KMS-11 (cell line): Measurements from ENCODE around the gene ADAM12.

Source experiments
- H2AFZ ChIP-seq: fragments of 200-600 bp; sonication (generic); 2 replicates; pipeline ENCODE4 v1.6.1; 2016; ENCODE audit warnings: antibody characterized with exemption, mixed run types, low read depth
- H3K27ac ChIP-seq: fragments of 200-600 bp; sonication (generic); 2 replicates; pipeline ENCODE4 v1.6.1; 2016; ENCODE audit warnings: mild to moderate bottlenecking, mixed run types
- H3K27me3 ChIP-seq: fragments of 200-600 bp; sonication (generic); 2 replicates; pipeline ENCODE4 v1.6.1; 2017; ENCODE audit warnings: mild to moderate bottlenecking, low read depth, mixed run types, moderate library complexity; ENCODE audit not compliant: insufficient read depth
- H3K36me3 ChIP-seq: fragments of 200-600 bp; sonication (generic); 2 replicates; pipeline ENCODE4 v1.6.1; 2017; ENCODE audit warnings: mild to moderate bottlenecking, mixed run types; ENCODE audit not compliant: insufficient read depth
- H3K4me1 ChIP-seq: fragments of 200-600 bp; sonication (generic); 2 replicates; pipeline ENCODE4 v1.6.1; 2016; ENCODE audit warnings: mild to moderate bottlenecking, low read depth, mixed run types; ENCODE audit not compliant: poor library complexity, severe bottlenecking
- H3K4me2 ChIP-seq: fragments of 200-600 bp; sonication (generic); 2 replicates; pipeline ENCODE4 v1.7.0; 2016; ENCODE audit warnings: mild to moderate bottlenecking, mixed run types
- H3K4me3 ChIP-seq: fragments of 200-600 bp; sonication (generic); IDR thresholded peaks from 2 replicates; pipeline ENCODE4 v1.6.1; 2017; ENCODE audit warnings: low read depth, low read length, mixed read lengths; ENCODE audit not compliant: insufficient read depth
- H3K79me2 ChIP-seq: fragments of 200-600 bp; sonication (generic); 2 replicates; pipeline ENCODE4 v1.6.1; 2016; ENCODE audit warnings: low read depth, mixed run types; ENCODE audit not compliant: insufficient read depth
- H3K9ac ChIP-seq: fragments of 200-600 bp; sonication (generic); 2 replicates; pipeline ENCODE4 v1.6.1; 2016; ENCODE audit warnings: mild to moderate bottlenecking, mixed run types
- H4K20me1 ChIP-seq: fragments of 200-600 bp; sonication (generic); 2 replicates; pipeline ENCODE4 v1.6.1; 2016; ENCODE audit warnings: mild to moderate bottlenecking, mixed run types; ENCODE audit not compliant: insufficient read depth
- TF ChIP-seq, protein P1 (sequence below): fragments of 200-600 bp; sonication (generic); conservative IDR thresholded peaks from 2 replicates; pipeline ENCODE4 v1.6.1; 2017; ENCODE audit warnings: low read depth, mild to moderate bottlenecking, antibody characterized with exemption, low read length, moderate library complexity, mixed read lengths

Gene ADAM12

DNA sequence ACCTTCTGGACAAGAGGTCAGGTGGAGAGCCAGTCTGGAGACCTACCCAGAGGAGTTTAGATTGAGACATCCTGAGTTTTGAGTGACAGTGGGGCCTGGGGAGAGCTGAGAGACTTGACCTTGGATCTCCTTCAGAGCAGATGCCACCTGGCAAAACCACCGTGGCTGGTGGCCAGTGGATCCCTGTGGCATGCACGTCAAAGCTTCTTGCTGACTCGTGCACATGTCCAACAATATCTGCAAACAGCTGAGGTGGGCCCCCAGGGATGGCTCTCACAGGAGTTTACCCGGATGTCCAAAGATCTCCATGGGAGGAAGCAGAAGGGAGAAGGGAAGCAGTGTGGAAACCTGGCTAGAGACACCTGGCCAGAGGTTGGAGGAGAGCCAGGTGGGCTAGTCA lies 261.4 kb downstream of the ADAM12 start:
- Histone ChIP-seq H3K4me2 (no peak overlapping the region), H3K36me3 (no peaks in the 10 kb centered on the region), H3K4me3 (no peak overlapping the region), H3K27ac (no peak overlapping the region), H3K27me3 (no peaks in the 10 kb centered on the region), H3K4me1 (no peaks in the 10 kb centered on the region), H4K20me1 (no peaks in the 10 kb centered on the region), H3K9ac (no peak overlapping the region), H3K79me2 (no peaks in the 10 kb centered on the region), H2AFZ (no peak overlapping the region)
- TF ChIP-seq, protein P1, sequence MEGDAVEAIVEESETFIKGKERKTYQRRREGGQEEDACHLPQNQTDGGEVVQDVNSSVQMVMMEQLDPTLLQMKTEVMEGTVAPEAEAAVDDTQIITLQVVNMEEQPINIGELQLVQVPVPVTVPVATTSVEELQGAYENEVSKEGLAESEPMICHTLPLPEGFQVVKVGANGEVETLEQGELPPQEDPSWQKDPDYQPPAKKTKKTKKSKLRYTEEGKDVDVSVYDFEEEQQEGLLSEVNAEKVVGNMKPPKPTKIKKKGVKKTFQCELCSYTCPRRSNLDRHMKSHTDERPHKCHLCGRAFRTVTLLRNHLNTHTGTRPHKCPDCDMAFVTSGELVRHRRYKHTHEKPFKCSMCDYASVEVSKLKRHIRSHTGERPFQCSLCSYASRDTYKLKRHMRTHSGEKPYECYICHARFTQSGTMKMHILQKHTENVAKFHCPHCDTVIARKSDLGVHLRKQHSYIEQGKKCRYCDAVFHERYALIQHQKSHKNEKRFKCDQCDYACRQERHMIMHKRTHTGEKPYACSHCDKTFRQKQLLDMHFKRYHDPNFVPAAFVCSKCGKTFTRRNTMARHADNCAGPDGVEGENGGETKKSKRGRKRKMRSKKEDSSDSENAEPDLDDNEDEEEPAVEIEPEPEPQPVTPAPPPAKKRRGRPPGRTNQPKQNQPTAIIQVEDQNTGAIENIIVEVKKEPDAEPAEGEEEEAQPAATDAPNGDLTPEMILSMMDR: no peak

DNA sequence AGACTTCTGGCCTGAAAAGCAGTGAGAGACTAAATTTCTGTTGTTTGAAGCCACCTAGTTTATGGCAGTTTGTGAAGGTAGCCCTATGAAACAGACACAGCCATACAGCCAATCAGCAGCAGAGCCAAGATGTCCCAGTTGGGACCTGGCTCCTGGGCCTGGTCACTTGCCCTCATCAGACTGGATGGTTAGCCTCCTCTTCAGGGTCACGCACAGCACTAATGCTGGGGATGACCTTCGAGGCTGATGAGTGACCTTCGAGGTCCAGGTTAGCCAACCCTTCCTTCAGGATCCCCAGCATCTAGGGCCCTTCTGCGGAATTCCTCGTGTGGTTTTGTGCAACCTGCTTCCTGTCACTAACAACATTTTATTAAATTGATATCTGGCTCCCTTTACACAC lies 262.3 kb downstream of the ADAM12 start:
- Histone ChIP-seq H3K36me3 (no peaks in the 10 kb centered on the region), H3K4me2 (no peak overlapping the region), H3K4me3 (no peak overlapping the region), H3K27me3 (no peaks in the 10 kb centered on the region), H2AFZ (no peak overlapping the region), H3K79me2 (no peaks in the 10 kb centered on the region), H3K9ac (no peak overlapping the region), H4K20me1 (no peaks in the 10 kb centered on the region), H3K27ac (no peak overlapping the region), H3K4me1 (no peaks in the 10 kb centered on the region)
- TF ChIP-seq, protein P1: no peak

DNA sequence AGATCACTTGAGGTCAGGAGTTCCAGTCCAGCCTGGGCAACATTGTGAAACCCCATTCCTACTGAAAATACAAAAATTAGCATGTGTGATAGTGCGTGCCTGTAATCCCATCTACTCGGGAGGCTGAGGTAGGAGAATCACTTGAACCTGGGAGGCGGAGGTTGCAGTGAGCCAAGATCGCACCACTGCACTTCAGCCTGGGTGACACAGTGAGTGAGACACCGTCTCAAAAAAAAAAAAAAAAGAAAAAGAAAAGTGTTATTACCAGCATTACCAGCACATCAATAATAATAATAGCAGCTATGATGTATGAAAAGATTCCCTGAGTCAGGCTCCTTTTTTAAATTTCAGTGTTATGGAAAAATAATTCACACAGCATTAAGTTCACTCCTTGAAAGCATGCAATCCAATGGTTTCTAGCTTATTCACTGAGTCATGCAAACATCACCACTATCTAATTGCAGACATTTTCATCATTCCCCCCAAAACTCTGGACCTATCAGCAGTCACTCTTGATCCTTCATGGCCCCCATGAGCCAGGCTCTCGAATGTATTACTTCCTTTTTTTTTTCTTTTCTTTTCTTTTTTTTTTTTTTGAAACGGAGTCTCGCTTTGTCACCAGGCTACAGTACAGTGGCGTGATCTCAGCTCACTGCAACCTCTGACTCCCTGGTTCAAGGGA lies 263.5 kb downstream of the ADAM12 start:
- Histone ChIP-seq H3K4me3 (no peak overlapping the region), H2AFZ (no peak overlapping the region), H3K4me2 (no peak overlapping the region), H3K36me3 (no peaks in the 10 kb centered on the region), H3K79me2 (no peaks in the 10 kb centered on the region), H4K20me1 (no peaks in the 10 kb centered on the region), H3K27me3 (no peaks in the 10 kb centered on the region), H3K4me1 (no peaks in the 10 kb centered on the region), H3K27ac (no peak overlapping the region), H3K9ac (no peak overlapping the region)
- TF ChIP-seq, protein P1: no peak

DNA sequence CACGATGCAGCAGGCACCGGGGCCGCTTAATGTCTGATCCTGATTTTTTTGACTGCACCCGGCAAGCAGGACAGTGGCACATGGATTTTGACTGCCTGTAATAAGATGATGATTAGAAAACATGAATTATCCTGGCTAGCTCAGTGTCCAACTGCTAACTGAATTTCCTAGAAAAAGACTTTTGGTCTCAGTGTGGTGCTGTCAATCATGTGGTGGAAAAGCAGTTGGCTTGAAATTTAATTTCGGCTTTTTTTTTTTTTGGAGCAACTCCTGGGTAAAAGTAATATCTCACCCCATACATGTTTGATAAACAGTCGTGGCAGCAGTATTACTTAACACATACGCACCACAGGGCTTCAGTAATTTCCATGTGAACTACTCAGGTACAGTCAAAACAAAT lies 264.2 kb downstream of the ADAM12 start:
- Histone ChIP-seq H3K27me3 (no peaks in the 10 kb centered on the region), H2AFZ (no peak overlapping the region), H4K20me1 (no peaks in the 10 kb centered on the region), H3K4me3 (no peak overlapping the region), H3K4me2 (no peak overlapping the region), H3K27ac (no peak overlapping the region), H3K9ac (no peak overlapping the region), H3K4me1 (no peaks in the 10 kb centered on the region), H3K79me2 (no peaks in the 10 kb centered on the region), H3K36me3 (no peaks in the 10 kb centered on the region)
- TF ChIP-seq, protein P1: no peak
